HT1080 (cell line): ENCODE measurements around the gene CCR5AS. TPM values are rescaled to one million over a fixed set of nuclear protein-coding genes. Genes with fewer than 3 reads are reported as not detected.

Experiments used
- DNase-seq: peaks from one replicate; pipeline ENCODE4 v3.0.0-alpha.2; 2015; ENCODE audit warnings: low read depth
- total RNA-seq: library from RNA; depleted of rRNA; stranded (reverse); fragments of >200 nt; shearing (Covaris generic); gene quantifications from 2 replicates; pipeline ENCODE4 v1.2.3, GENCODE V29; 2014; rRNA removed

CCR5AS gene

DNA sequence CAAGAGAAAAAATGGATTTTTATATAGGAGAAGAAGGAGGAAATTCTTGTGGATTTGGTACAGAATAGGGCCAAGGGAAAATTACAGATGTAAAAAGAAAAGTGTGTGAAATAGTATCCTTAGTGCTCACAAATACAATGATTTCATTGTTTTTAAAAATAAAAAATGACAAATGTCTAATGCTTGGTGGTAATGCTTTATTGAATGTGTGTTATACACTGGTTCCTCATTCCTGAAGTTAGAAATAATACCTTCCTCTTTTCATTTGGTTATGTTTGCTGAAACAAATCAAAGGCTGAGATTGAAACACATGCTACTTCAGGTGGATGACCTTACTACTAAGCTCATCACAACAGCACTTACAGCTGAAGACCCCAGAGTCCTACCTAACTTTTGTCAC, 90.7 kb downstream of the CCR5AS start:
- no peak for DNase-seq

DNA sequence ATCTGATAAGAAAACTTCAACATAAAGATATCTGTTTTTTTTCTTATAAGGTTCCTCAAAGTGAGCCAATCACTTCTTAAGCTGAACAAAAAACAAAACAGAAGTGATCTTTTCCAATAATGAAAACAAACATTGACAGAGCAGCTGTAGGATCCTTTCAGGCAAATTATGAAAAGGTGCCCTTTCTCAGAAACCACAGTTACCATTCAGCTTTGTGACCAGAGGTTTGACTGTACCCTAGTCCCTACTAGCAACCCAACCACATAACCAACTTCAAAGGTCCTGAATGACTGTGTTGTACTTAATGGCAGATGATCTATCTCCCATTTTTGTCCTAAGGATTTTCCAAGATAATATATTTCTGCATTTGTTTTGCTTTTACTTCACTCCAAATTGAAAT, 92.3 kb downstream of the CCR5AS start:
- DNase-seq, result no peak

Other genes with a start within 250 kb of the CCR5AS start
- gene CCR1, start 198.8 kb downstream of the CCR5AS start, total RNA-seq, result 0.19 and 0.27 TPM in 2 replicates
- gene CCR3, start 164.6 kb downstream of the CCR5AS start, total RNA-seq, result not detected in 2 replicates
- not detected in 2 replicates for gene CCR2, start 53.0 kb downstream of the CCR5AS start, total RNA-seq
- not detected in 2 replicates for gene CCR5, start 36.1 kb downstream of the CCR5AS start, total RNA-seq
- 2.6 and 3.7 TPM in 2 replicates for gene CCRL2, start 193 bp upstream of the CCR5AS start, total RNA-seq
- gene LTF, start 57.8 kb upstream of the CCR5AS start, total RNA-seq, result 0.16 and 0.63 TPM in 2 replicates
- gene RTP3, start 90.9 kb upstream of the CCR5AS start, total RNA-seq, result not detected in 2 replicates
- gene LRRC2, start 159.2 kb upstream of the CCR5AS start, total RNA-seq, result 0.19 and 0.20 TPM in 2 replicates
- gene FAM240A, start 205.5 kb upstream of the CCR5AS start, total RNA-seq, result not detected in 2 replicates